Astrocyte (in vitro differentiated cells and primary cell): Measurements from ENCODE around the gene PPM1G.

Experiments used
- CTCF ChIP-seq: IDR thresholded peaks from 2 replicates; pipeline ENCODE4 v1.5.1; 2011; ENCODE audit warnings: low read depth, mild to moderate bottlenecking, inconsistent platforms, low read length, moderate library complexity; ENCODE audit not compliant: insufficient read depth
- EZH2 ChIP-seq: IDR thresholded peaks from 2 replicates; pipeline ENCODE4 v1.6.1; 2012; ENCODE audit warnings: mild to moderate bottlenecking, low read length, inconsistent platforms; ENCODE audit not compliant: insufficient read depth

GRCh38 chr2:27442920-27443282, 33.5 kb upstream of the PPM1G start:
- no peak for TF ChIP-seq CTCF
- no peak for TF ChIP-seq EZH2
